Gastroesophageal sphincter (tissue), 3 donors: ENCODE data around the gene SFSWAP.
"Not testable (repeated sequence)": the region's sequence is repeated elsewhere in the genome, so short reads cannot be mapped to it uniquely, and the experiment has no call there.

Experiments
- EP300 ChIP-seq: sonication (generic); formaldehyde crosslinking; IDR thresholded peaks from one replicate; pipeline ENCODE4 v1.6.1; 2017; ENCODE audit warnings: antibody characterized with exemption, mild to moderate bottlenecking
- POLR2A ChIP-seq, 2 donors: fragments of 450-650 bp; IDR thresholded peaks; one replicate each; pipeline ENCODE4 v1.6.1; 2017; ENCODE audit warnings: antibody characterized with exemption in 2 of 2, mild to moderate bottlenecking in 2 of 2, moderate library complexity in 1 of 2
- POLR2AphosphoS5 ChIP-seq: sonication (generic); formaldehyde crosslinking; IDR thresholded peaks from one replicate; pipeline ENCODE4 v1.6.1; 2017; ENCODE audit warnings: antibody characterized with exemption
- TF ChIP-seq, protein P1 (sequence below), 4 experiments: fragments of 200-600 bp in 2 of 4; fragments of 450-650 bp in 2 of 4; sonication (generic) in 1 of 4; IDR thresholded peaks; one replicate each; pipeline ENCODE4 v1.5.1; 2017 to 2019; ENCODE audit warnings: antibody characterized with exemption in 4 of 4, mild to moderate bottlenecking in 2 of 4, moderate library complexity in 2 of 4

DNA sequence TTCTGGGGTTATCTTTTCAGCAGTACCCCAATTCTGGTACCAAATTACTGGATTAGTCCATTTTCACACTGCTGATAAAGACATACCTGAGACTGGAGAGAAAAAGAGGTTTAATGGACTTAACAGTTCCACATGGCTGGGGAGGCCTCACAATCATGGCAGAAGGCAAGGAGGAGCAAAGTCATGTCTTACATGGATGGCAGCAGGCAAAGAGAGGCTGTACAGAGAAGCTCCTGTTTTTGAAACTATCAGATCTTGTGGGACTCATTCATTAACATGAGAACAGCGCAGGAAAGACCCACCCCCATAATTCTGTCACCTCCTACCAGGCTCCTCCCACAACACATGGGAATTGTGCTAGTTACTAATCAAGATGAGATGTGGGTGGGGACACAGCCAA, 33.8 kb downstream of the SFSWAP start:
- TF ChIP-seq, protein P1, sequence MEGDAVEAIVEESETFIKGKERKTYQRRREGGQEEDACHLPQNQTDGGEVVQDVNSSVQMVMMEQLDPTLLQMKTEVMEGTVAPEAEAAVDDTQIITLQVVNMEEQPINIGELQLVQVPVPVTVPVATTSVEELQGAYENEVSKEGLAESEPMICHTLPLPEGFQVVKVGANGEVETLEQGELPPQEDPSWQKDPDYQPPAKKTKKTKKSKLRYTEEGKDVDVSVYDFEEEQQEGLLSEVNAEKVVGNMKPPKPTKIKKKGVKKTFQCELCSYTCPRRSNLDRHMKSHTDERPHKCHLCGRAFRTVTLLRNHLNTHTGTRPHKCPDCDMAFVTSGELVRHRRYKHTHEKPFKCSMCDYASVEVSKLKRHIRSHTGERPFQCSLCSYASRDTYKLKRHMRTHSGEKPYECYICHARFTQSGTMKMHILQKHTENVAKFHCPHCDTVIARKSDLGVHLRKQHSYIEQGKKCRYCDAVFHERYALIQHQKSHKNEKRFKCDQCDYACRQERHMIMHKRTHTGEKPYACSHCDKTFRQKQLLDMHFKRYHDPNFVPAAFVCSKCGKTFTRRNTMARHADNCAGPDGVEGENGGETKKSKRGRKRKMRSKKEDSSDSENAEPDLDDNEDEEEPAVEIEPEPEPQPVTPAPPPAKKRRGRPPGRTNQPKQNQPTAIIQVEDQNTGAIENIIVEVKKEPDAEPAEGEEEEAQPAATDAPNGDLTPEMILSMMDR (IDR thresholded peaks at IDR 0.05), result not testable (repeated sequence)
- TF ChIP-seq EP300; POLR2A (IDR thresholded peaks at IDR 0.05); POLR2AphosphoS5: not testable (repeated sequence)
